ENCODE results near the gene FGF6.
"Not testable (repeated sequence)": the region's sequence is repeated elsewhere in the genome, so short reads cannot be mapped to it uniquely, and the experiment has no call there.

The FGF6 gene, protein sequence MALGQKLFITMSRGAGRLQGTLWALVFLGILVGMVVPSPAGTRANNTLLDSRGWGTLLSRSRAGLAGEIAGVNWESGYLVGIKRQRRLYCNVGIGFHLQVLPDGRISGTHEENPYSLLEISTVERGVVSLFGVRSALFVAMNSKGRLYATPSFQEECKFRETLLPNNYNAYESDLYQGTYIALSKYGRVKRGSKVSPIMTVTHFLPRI

GRCh38 chr12:4445156-4446101 lies at the start of gene FGF6:
FGF6 (minus strand) TSS chr12:4445815; CDS start chr12:4445570, 245 bp downstream.
- no peak for DNase-seq

DNA sequence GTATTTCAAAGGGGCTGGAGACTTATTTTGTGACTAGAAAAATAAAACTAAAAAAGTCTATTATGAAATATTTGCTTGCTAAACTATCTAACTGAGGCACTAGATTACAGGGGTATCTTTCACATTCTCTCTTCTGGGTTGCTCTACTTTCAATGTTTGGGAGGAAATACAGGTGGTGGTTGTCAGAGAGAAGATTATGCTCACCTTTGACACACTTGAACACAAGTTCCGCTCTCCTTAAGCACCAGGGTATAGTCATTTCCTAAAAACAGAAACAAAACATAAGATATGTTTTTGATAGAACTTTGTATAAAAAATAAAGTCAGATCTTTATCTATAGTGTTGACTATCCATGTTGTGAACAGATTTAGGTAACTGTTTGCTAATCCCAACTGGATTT lies 45.4 kb upstream of the FGF6 start:
- DNase-seq: no peak

GRCh38 chr12:4489556-4489955 lies 43.9 kb upstream of the FGF6 start:
- DNase-seq: no peak

GRCh38 chr12:4486980-4487379 lies 41.4 kb upstream of the FGF6 start:
- no peak for DNase-seq

DNA sequence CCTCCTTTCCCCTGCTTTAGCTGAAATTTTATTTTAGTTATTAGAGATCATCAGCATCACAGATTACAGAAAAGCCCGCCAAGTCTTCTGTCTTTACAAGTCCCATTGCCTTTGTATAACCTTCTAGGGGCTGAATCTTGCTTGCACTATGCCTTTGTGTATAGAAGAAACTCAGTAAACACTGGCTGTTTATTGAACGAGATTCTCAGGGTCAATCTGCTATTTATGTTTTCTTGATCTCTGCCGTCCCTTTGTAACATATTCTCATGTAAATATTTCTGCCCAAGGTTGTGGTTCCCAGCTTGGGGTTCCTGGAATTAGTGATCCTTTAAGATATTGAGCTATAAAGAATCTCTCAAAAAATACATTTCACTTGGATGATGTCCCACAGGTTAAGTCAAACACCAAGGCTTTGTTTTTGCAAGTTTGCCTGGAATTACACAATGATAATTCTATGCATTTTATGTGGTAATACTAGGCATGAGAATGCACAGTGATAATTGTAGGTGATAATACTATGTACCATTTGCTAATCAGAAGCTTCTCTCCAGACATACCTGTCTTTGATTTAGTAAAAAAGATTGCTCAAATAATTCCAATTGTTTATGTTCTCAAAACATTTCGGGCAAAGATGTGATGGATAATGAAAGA lies 40.6 kb upstream of the FGF6 start:
- DNase-seq: no peak

DNA sequence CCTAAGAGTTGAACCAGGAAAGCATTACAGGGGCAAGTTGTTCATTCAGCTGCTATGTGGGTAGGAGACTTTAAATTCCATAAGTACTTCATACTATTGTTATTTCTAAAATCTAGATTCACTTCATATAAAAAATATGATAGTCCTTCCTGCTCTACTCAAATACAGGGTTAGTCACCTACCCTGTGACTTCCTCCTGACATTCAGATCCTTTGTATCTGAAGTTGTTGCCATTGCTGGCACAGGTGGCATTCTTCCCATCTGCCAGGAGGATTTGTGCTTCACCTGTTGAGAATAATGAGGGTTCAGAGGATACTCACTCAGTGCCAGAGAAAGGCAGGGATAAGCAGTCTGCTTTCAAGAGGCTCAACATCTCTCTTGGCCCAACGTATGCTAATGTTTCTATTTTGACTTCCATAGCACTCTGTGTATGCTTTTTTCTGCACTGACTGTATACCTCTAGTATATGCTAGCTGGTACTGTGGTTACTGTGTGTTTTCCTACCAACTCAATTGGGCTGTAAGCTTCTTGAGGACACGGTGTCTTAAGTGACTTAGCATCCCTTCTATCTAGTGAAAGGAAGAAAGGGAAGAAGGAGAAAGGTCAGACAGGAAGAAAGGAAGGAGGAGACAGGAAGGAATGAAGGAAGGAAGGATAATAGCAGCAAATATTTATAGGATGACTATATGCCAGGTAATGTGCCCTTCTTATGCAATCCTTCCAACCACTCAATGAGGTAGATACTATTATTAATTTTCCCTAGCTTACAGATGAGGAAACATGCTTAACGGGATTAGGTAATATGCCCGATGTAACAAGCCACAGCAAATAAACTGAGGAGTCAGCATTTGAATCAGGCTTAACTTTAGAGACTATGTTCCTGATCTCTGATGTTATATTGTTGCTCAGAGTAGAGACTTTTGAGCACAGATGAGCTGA lies 38.5 kb upstream of the FGF6 start:
- no peak for DNase-seq

- no peak for DNase-seq
These were observed 37.3 kb upstream of the FGF6 start for GRCh38 chr12:4482936-4483335.

DNA sequence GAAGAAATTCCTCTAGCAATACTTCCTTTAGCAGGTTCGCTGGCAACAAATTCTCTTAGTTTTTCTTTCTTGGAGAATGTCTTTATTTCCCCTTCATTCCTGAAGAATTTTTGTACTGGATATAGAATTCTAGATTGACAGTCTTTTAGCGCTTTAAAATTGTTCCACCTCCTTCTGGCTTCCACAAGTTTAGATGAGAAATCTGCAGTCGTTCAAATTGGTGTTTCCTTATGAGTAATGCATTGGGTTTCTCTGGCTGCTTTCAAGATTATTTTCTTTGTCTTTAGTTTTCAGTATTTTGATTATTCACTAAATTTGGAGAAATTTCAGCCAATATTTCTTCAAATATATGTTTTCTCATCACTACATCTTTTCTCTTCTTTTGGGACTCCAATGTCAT lies 33.3 kb upstream of the FGF6 start:
- DNase-seq: no peak

DNA sequence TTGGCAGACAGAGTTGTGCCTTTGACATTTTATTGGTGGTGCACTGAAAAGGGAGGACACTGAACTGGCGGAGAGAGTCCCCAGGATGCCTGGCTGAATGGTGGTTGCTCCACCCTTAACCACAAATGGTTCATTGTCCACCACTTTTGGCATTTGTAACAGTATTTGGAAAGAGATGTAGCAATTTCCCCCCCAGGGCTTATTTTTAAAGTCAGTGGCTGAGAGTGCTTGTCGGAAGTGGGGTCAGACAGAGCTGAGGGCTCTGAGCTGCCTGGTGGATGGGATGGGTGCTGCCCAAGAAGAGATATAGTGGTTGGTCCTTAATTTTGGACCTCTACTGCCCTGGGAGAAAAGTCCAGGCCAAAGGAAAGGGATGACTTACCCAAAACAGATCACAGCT lies 31.5 kb upstream of the FGF6 start:
- DNase-seq: peak; percentile 30

- DNase-seq: no peak
These were observed 26.4 kb upstream of the FGF6 start for GRCh38 chr12:4472046-4472445.

DNA sequence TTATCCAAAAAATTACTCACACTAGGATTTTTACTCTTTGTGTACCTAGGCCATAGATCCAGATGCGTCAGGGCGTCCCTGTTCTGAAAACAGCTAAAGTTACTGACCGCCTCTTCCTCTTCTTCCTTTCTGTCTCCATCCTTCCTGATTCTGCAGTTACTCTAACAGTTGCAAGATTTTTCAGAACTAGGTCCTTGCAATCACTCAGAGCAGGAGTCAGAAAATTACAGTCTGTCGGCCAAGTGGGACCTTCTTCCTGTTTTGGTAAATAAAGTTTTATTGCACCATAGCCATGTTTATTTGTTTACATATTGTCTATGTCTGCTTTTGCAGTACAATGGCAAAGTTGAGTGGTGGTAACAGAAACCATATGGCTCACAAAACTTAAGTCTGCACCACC lies 25.6 kb upstream of the FGF6 start:
- no peak for DNase-seq

- no peak for DNase-seq
These were observed 23.4 kb upstream of the FGF6 start for GRCh38 chr12:4468994-4469393.

- no peak for DNase-seq
These were observed 15.1 kb upstream of the FGF6 start for GRCh38 chr12:4460761-4461160.

DNA sequence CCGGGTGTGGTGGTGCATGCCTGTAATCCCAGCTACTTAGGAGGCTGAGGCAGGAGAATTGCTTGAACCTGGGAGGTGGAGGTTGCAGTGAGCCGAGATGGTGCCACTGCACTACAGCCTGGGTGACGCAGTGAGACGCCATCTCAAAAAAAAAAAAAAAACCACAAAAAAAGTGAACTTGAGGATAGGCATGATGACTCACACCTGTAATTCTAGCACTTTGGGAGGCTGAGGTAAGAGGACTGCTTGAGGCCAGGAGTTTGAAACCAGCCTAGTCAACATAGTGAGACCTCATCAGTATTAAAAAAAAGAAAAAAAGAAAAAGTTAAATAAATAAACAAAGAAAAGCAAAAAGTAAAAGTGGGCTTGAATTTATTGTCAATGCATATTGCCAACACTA lies 10.2 kb upstream of the FGF6 start:
- DNase-seq: not testable (repeated sequence)

DNA sequence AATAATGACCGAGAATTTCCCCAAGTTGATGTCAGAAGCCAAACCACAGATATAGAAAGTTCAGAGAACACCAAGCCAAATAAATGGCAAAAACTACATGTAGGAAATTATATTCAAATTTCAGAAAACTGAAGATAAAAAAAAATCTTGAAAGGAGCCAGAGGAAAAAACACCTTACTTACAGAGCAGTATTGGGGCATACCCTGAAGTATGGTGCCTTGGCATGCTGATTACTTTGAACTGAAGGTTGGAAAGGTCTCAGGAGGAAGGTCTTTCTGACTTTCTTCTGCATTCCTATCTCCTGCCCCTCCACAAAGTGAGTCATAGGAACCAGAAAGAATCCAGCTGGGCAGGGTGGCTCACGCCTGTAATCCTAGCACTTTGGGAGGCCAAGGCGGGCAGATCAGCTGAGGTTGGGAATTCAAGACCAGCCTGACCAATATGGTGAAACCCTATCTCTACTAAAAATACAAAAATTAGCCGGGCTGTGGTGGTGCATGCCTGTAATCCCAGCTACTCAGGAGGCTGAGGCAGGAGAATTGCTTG lies 8.8 kb upstream of the FGF6 start:
- no peak for DNase-seq

- DNase-seq: no peak
These were observed 6.1 kb upstream of the FGF6 start for GRCh38 chr12:4451694-4452093.

GRCh38 chr12:4450551-4451112 lies 5.0 kb upstream of the FGF6 start:
- no peak for DNase-seq

- no peak for DNase-seq
These were observed 4.2 kb upstream of the FGF6 start for GRCh38 chr12:4449851-4450221.

DNA sequence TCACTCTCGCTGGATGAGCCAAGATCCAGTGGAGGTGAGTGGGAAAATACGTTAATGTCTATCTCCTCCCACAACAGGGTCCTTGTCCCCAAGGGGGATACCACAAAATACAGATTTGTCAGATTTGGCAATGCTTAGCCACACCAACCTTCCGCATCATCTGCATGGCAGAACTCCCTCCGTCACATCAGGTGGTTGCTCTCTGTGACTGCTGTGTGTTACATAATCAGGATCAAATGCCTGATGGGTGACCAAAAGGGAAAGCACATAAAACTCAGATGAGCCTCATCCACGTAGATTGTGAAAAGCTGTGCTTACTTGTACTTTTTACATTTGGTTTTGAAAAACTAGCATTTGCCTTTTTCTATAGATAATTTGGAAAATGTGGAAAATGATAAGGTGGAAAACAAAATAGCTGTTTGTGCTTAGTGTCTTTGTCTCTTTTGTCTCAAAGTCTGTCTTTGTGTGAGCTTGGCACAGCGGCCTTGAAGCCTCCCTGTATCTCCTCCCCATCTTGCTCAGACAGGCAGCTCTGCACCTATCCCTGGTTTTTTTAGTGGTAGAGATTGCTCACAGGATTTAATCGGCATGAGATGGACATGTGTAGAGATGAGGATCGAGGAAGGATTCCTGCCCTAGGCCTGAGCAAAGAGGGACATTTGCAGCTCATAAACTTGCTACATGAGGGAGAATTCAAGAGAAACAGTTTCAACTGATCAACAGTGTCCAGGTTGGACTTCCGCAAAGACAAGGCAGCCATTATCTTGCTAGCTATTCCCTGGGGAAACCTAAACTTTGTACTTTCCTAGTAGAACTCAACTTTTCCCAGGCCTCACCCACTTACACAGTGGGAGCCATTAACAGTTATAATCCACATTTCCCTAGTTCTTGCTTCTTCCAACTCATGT lies 3.6 kb upstream of the FGF6 start:
- no peak for DNase-seq

DNA sequence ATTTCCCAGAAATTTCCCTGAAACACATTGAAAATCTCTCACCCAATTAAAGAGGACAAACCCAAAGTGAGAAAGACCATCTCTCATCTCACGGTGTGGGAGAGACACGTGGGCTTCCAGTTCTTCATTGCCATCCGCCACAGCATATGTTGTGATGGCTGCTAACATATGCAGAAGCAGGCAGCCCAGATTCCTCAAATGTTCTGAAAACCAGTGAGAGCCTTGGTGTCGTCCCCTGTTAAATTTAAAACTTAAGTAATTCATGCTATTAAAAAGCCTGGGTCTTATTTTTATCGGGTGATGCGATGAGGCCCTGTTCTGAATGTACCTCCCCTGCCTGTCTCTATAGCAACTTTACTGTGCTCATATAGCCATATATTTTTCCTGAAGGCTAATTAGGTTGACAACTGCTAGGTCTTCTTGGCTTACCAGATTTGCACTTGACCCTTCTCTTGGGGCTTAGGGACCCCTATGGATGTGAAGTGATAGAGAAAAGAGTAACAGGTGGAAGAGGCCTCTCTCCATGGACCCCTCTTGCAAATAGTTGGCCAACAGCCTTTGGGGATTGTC lies 2.8 kb upstream of the FGF6 start:
- no peak for DNase-seq

GRCh38 chr12:4447151-4447550 lies 1.5 kb upstream of the FGF6 start:
- DNase-seq: no peak
